HEK293 (cell line): ENCODE results near the gene TUBB2B.

ENCODE experiments used
- CTCF ChIP-seq: fragments of 450-650 bp; formaldehyde crosslinking; IDR thresholded peaks from 2 replicates; pipeline ENCODE4 v1.5.1; 2016; ENCODE audit warnings: missing biosample characterization, missing genetic modification characterization
- KLF17 ChIP-seq: fragments of 450-650 bp; formaldehyde crosslinking; IDR thresholded peaks from 2 replicates; pipeline ENCODE4 v1.5.1; 2016; ENCODE audit warnings: missing biosample characterization, missing genetic modification characterization
- MEIS1 ChIP-seq: sonication (generic); formaldehyde crosslinking; IDR thresholded peaks from 2 replicates; pipeline ENCODE4 v1.8.1; 2022; ENCODE audit warnings: missing genetic modification reagents, mild to moderate bottlenecking, borderline replicate concordance
- MZF1 ChIP-seq: fragments of 450-650 bp; formaldehyde crosslinking; IDR thresholded peaks from 2 replicates; pipeline ENCODE4 v1.5.1; 2017; ENCODE audit warnings: missing biosample characterization, missing genetic modification characterization, borderline replicate concordance
- PBX3 ChIP-seq: sonication (generic); formaldehyde crosslinking; IDR thresholded peaks from 2 replicates; pipeline ENCODE4 v1.8.1; 2022; ENCODE audit warnings: mild to moderate bottlenecking, moderate library complexity, missing genetic modification reagents
- ZBTB49 ChIP-seq: fragments of 450-650 bp; formaldehyde crosslinking; IDR thresholded peaks from 2 replicates; pipeline ENCODE4 v1.5.1; 2016; ENCODE audit warnings: missing biosample characterization, missing genetic modification characterization, low read depth
- ZNF10 ChIP-seq: fragments of 450-650 bp; formaldehyde crosslinking; IDR thresholded peaks from 2 replicates; pipeline ENCODE4 v1.5.1; 2017; ENCODE audit warnings: missing biosample characterization, missing genetic modification characterization
- ZNF114 ChIP-seq: fragments of 450-650 bp; formaldehyde crosslinking; IDR thresholded peaks from 2 replicates; pipeline ENCODE4 v1.5.0; 2017; ENCODE audit warnings: missing biosample characterization, missing genetic modification characterization
- ZNF394 ChIP-seq: fragments of 450-650 bp; formaldehyde crosslinking; IDR thresholded peaks from 2 replicates; pipeline ENCODE4 v1.5.1; 2016; ENCODE audit warnings: missing biosample characterization, missing genetic modification characterization, mild to moderate bottlenecking, moderate library complexity, borderline replicate concordance
- ZNF521 ChIP-seq: fragments of 450-650 bp; formaldehyde crosslinking; IDR thresholded peaks from 2 replicates; pipeline ENCODE4 v1.5.1; 2017; ENCODE audit warnings: missing biosample characterization, mild to moderate bottlenecking, missing genetic modification characterization
- ZNF555 ChIP-seq: fragments of 450-650 bp; formaldehyde crosslinking; conservative IDR thresholded peaks from 2 replicates; pipeline ENCODE4 v1.5.1; 2017; ENCODE audit warnings: missing biosample characterization, mild to moderate bottlenecking, missing genetic modification characterization, inconsistent platforms
- ZNF639 ChIP-seq: fragments of 450-650 bp; formaldehyde crosslinking; IDR thresholded peaks from 2 replicates; pipeline ENCODE4 v1.5.1; 2016; ENCODE audit warnings: missing biosample characterization, missing genetic modification characterization
- ZNF777 ChIP-seq: fragments of 450-650 bp; formaldehyde crosslinking; IDR thresholded peaks from 2 replicates; pipeline ENCODE4 v1.5.1; 2017; ENCODE audit warnings: missing biosample characterization, missing genetic modification characterization, borderline replicate concordance
- TF ChIP-seq, protein P1 (sequence below): IDR thresholded peaks from 2 replicates; pipeline ENCODE4 v1.6.1; 2011; ENCODE audit warnings: mild to moderate bottlenecking, low read depth, low read length, borderline replicate concordance

DNA sequence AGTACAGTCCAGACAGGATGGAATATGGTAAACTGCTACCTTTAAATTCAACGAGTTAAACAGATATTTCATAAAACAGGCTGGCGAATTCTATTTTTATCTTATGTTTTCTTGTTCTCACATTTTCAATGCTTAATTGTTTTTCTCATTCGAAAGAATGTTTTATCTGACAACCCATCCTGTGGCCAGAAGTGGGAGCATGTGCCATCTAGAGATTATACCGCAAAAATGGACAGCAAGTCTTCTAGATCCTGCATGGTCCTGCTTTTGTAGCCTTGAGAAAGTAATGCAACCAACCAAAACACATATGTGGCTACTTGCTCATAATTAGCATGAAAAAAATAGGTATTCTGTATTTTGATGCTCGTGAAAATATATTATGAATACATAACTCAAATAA is 30.7 kb downstream of the TUBB2B start:
- TF ChIP-seq CTCF (tag by site-specific recombination) (no peak), ZNF555 (tag by site-specific recombination) (no peak), ZBTB49 (no peak), ZNF394 (tag by site-specific recombination) (no peak), MZF1 (tag by site-specific recombination) (no peak), ZNF521 (tag by site-specific recombination) (no peak), ZNF114 (tag by site-specific recombination) (no peak), KLF17 (tag by site-specific recombination) (no peak), ZNF777 (no peak), PBX3 (CRISPR knock-in tag) (no peak), ZNF10 (no peak), ZNF639 (tag by site-specific recombination) (no peak), MEIS1 (CRISPR knock-in tag) (no peak)
- TF ChIP-seq, protein P1, sequence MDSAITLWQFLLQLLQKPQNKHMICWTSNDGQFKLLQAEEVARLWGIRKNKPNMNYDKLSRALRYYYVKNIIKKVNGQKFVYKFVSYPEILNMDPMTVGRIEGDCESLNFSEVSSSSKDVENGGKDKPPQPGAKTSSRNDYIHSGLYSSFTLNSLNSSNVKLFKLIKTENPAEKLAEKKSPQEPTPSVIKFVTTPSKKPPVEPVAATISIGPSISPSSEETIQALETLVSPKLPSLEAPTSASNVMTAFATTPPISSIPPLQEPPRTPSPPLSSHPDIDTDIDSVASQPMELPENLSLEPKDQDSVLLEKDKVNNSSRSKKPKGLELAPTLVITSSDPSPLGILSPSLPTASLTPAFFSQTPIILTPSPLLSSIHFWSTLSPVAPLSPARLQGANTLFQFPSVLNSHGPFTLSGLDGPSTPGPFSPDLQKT: no peak
